GM12891 (cell line): ENCODE results near the gene TMEM248. TPM values are rescaled to one million over a fixed set of nuclear protein-coding genes. Genes with fewer than 3 reads are reported as not detected.
"Not testable (repeated sequence)": the region's sequence is repeated elsewhere in the genome, so short reads cannot be mapped to it uniquely, and the experiment has no call there.

ENCODE experiments used
- DNase-seq: peaks from one replicate; pipeline ENCODE4 v3.0.0; 2011; ENCODE audit warnings: low spot score; ENCODE audit not compliant: insufficient read length
- FAIRE-seq: peaks from 2 replicates; lab custom pipeline; 2011; peaks lifted over from hg19 to GRCh38; lab: Jason Lieb, UNC
- PAX5 ChIP-seq: IDR thresholded peaks from 2 replicates; pipeline ENCODE4 v1.6.1; 2011; ENCODE audit warnings: low read length, moderate library complexity, mild to moderate bottlenecking; ENCODE audit not compliant: insufficient read depth, severe bottlenecking
- POLR2A ChIP-seq: IDR thresholded peaks from 2 replicates; pipeline ENCODE4 v1.6.1; 2011; ENCODE audit warnings: low read depth, low read length, control low read depth
- POLR2AphosphoS5 ChIP-seq: IDR thresholded peaks from 2 replicates; pipeline ENCODE4 v1.6.1; 2011; ENCODE audit warnings: low read depth, low read length, control low read depth
- POU2F2 ChIP-seq: IDR thresholded peaks from 2 replicates; pipeline ENCODE4 v1.6.1; 2011; ENCODE audit warnings: low read depth, mild to moderate bottlenecking, control low read depth, low read length, moderate library complexity
- SPI1 ChIP-seq: IDR thresholded peaks from 2 replicates; pipeline ENCODE4 v1.6.1; 2011; ENCODE audit warnings: low read depth, low read length, control low read depth
- TAF1 ChIP-seq: IDR thresholded peaks from 2 replicates; pipeline ENCODE4 v1.6.1; 2011; ENCODE audit warnings: low read depth, low read length, control low read depth
- polyA plus RNA-seq: library from polyadenylated mRNA; unstranded; fragments of >200 nt; gene quantifications from one replicate; pipeline ENCODE4 v1.2.1, GENCODE V29; 2012; ENCODE audit warnings: low read depth, missing spikeins, inconsistent platforms; ENCODE audit not compliant: missing spikeins

The TMEM248 gene
- polyA plus RNA-seq = 27.2 TPM

- DNase-seq = peak; percentile 71
- peak; percentile 100 for FAIRE-seq
Observed at GRCh38 chr7:66920769-66921395, at the start of gene TMEM248. TMEM248 (plus strand) TSS chr7:66921225; CDS start chr7:66941866, 20,641 bp downstream.

GRCh38 chr7:66873476-66873875 is 47.5 kb upstream of the TMEM248 start:
- no peak for TF ChIP-seq PAX5
- TF ChIP-seq SPI1 = no peak
- TF ChIP-seq POLR2AphosphoS5 = no peak
- no peak for TF ChIP-seq POLR2A
- TF ChIP-seq TAF1 = no peak
- TF ChIP-seq POU2F2 = no peak
- DNase-seq (no peak), FAIRE-seq (no peak)

More at GRCh38 chr7:66920769-66921395, at the start of gene TMEM248:
- TF ChIP-seq POLR2AphosphoS5 (peak; percentile 87), PAX5 (peak; percentile 56), TAF1 (peak; percentile 45; the same call in 1 of the 2 replicates), POU2F2 (peak; percentile 86), POLR2A (peak; percentile 86), SPI1 (0 out of 2 replicates have a peak, but pooled peaks have one; percentile 2)

GRCh38 chr7:66877577-66878300 is 43.3 kb upstream of the TMEM248 start:
- FAIRE-seq (peak; percentile 63), DNase-seq (peak; percentile 43)
- no peak for TF ChIP-seq POU2F2
- no peak for TF ChIP-seq POLR2AphosphoS5
- TF ChIP-seq PAX5 = no peak
- TF ChIP-seq POLR2A = no peak
- no peak for TF ChIP-seq TAF1
- peak; percentile 97 for TF ChIP-seq SPI1

- not testable (repeated sequence) for FAIRE-seq, DNase-seq
Observed at GRCh38 chr7:66878301-66878685, 42.7 kb upstream of the TMEM248 start.

GRCh38 chr7:66880053-66880452 is 41.0 kb upstream of the TMEM248 start:
- TF ChIP-seq PAX5 (no peak), POLR2A (no peak), POLR2AphosphoS5 (no peak), TAF1 (no peak), SPI1 (no peak), POU2F2 (no peak)
- DNase-seq (no peak), FAIRE-seq (no peak)

GRCh38 chr7:66880577-66880976 is 40.4 kb upstream of the TMEM248 start:
- not testable (repeated sequence) for DNase-seq, FAIRE-seq

- DNase-seq (no peak), FAIRE-seq (no peak)
- TF ChIP-seq TAF1 (no peak), SPI1 (no peak), PAX5 (no peak), POU2F2 (no peak), POLR2A (no peak), POLR2AphosphoS5 (no peak)
Observed at GRCh38 chr7:66883716-66884115, 37.3 kb upstream of the TMEM248 start.

GRCh38 chr7:66884556-66884955 is 36.5 kb upstream of the TMEM248 start:
- DNase-seq, FAIRE-seq: not testable (repeated sequence)

GRCh38 chr7:66886152-66886551 is 34.9 kb upstream of the TMEM248 start:
- TF ChIP-seq SPI1 = no peak
- no peak for TF ChIP-seq POLR2AphosphoS5
- no peak for TF ChIP-seq POU2F2
- TF ChIP-seq PAX5 = no peak
- TF ChIP-seq POLR2A = no peak
- FAIRE-seq (no peak), DNase-seq (no peak)

GRCh38 chr7:66888223-66888622 is 32.8 kb upstream of the TMEM248 start:
- not testable (repeated sequence) for FAIRE-seq, DNase-seq
